ENCODE measurements around the gene PEPD. TPM values are rescaled to one million over a fixed set of nuclear protein-coding genes. Genes with fewer than 3 reads are reported as not detected.

The PEPD gene
- total and polyA plus RNA-seq, 10 of the 15 experiments (the other 5 are each of a cell fraction or from before 2014, with no cell fraction given), result 1.4 to 52.0 (median 20.2) TPM

DNA sequence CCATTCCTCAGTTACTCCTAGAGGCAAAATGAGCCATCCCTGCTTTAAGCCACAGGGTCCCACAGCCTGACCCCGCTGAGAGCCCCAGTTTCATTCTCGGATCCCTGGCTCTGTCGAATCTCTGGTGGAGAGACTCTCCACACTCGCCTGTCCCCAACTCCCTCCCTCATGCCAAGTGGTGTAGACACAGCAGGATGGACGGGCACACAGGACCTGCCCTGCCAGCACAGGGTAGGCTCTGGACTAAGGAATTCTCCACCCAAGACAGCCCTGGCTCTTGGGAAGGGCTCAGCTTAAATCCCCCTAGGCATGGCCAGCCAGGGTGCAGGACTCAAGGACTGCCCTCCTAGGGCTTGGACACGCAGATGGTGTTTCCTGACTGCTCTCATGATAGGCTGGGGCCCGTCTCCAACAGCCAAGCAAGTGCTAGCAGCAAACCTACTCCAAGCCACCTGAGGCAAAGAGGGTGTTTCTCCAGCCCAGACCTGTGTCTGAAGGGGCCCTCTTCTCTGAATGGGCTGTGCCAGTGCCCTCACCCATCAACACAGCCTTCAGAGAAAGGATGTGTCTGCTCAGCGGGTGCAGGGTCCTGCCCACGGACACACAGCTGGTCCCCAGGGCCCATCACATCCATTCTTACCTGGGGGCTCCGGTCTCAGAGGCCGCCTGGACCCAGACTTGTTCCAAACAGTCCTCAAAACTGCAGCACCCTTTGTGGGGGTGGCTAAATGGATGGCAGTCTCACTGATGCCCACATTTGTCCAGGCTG, 65.3 kb downstream of the PEPD start:
- no peak overlapping the region for H3K9ac ChIP-seq (ENCODE audit: control insufficient read depth, insufficient read depth, low read length)
- H3K9me3 ChIP-seq (replicated peaks; ENCODE audit: control insufficient read depth, insufficient read depth, low read length), result no peaks in the 10 kb centered on the region
- no peak overlapping the region for H3K4me2 ChIP-seq (ENCODE audit: control insufficient read depth, insufficient read depth)
- H3K4me1 ChIP-seq (ENCODE audit: control insufficient read depth, insufficient read depth, low read length), result no peaks in the 10 kb centered on the region
- ATAC-seq (no peak), FAIRE-seq (no peak), DNase-seq (ENCODE audit: low read depth, low spot score) (no peak)
- ChIA-PET RAD21 (ENCODE audit: unreplicated experiment) (no interaction called here), SMC1A (ENCODE audit: uncharacterized antibody, unreplicated experiment) (no interaction called here), CTCF (no interaction called here), POLR2A (no interaction called here)
- H2AFZ ChIP-seq (ENCODE audit: control insufficient read depth, low read depth, low read length), result no peak overlapping the region
- intact Hi-C loops (cut with micrococcal nuclease; ENCODE audit: unreplicated experiment), result no loop called here
- H3K27ac ChIP-seq (ENCODE audit: control insufficient read depth, insufficient read depth), result no peak overlapping the region
- TF ChIP-seq EP300 (IDR thresholded peaks at IDR 0.05; ENCODE audit: borderline replicate concordance in 1 of 2, control insufficient read depth in 1 of 2, low read depth in 2 of 2, low read length in 2 of 2) (no peak), KLF5 (IDR thresholded peaks at IDR 0.05; ENCODE audit: partially characterized antibody) (no peak), RBBP5 (conservative IDR thresholded peaks at IDR 0.05) (no peak), SKIL (IDR thresholded peaks at IDR 0.05; ENCODE audit: low read depth, poor library complexity, severe bottlenecking) (no peak), NRF1 (conservative IDR thresholded peaks at IDR 0.05; ENCODE audit: low read depth, low read length) (no peak)
- no peaks in the 10 kb centered on the region for H3K79me2 ChIP-seq (ENCODE audit: control insufficient read depth, insufficient read depth, low read length)
- 28% methylated on average over 7 of the region's 11 CpGs for WGBS (ENCODE audit: insufficient coverage, insufficient replicate concordance, low lambda C conversion rate, missing lambda C conversion rate)
- no TSS peak for BruUV-seq (replicated peaks)
- H4K20me1 ChIP-seq (ENCODE audit: control insufficient read depth, insufficient read depth), result no peaks in the 10 kb centered on the region
- no peaks in the 10 kb centered on the region for H3K36me3 ChIP-seq (ENCODE audit: control insufficient read depth in 2 of 2, insufficient read depth in 2 of 2, low read length in 1 of 2)
- H3K4me3 ChIP-seq, result no peak overlapping the region
- H3K27me3 ChIP-seq (replicated peaks in 1 of 2; ENCODE audit: control insufficient read depth in 2 of 2, insufficient read depth in 2 of 2, low read length in 1 of 2), result no peaks in the 10 kb centered on the region
- in situ Hi-C loops (cut with MboI), result no loop called here
